IPS DF 4.7 (cell line): ENCODE results near the gene RNU6-9.
"Not testable (repeated sequence)": the region's sequence is repeated elsewhere in the genome, so short reads cannot be mapped to it uniquely, and the experiment has no call there.

Experiments
- DNase-seq: peaks from one replicate; pipeline ENCODE4 v3.0.0-alpha.2; 2013; ENCODE audit warnings: low spot score; ENCODE audit errors: extremely low read depth

RNU6-9 gene

DNA sequence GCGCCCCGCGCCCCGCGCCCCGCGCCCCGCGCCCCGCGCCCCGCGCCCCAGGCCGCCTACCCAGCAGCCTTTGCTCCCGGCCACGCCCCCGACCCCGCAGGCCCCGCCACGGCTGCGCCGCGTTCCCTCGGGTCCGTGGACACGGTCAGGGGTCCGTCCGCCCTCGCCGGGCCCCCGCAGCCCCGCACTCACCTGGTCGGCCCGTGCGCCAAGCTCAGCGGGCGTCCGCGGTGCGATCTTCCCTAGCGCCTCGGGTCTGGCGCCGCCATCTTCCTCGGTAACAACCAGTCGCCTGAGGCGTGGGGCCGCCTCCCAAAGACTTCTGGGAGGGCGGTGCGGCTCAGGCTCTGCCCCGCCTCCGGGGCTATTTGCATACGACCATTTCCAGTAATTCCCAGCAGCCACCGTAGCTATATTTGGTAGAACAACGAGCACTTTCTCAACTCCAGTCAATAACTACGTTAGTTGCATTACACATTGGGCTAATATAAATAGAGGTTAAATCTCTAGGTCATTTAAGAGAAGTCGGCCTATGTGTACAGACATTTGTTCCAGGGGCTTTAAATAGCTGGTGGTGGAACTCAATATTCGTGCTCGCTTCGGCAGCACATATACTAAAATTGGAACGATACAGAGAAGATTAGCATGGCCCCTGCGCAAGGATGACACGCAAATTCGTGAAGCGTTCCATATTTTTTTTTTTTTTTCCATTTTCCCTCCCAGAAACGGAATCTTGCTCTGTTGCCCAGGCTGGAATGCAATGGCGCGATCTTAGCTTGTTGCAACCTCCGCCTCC, at the start of gene RNU6-9, which contains the start of gene MED16:
TSS of gene RNU6-9 (plus strand) at position 591 of the 796 bp plus-strand sequence.
TSS of gene MED16 (minus strand) at position 294 of the 796 bp plus-strand sequence. CDS start 2,056 bp downstream, outside the sequence.
- DNase-seq, result no peak

- DNase-seq, result no peak
Measured at GRCh38 chr19:843836-844545, 49.3 kb upstream of the RNU6-9 start.

DNA sequence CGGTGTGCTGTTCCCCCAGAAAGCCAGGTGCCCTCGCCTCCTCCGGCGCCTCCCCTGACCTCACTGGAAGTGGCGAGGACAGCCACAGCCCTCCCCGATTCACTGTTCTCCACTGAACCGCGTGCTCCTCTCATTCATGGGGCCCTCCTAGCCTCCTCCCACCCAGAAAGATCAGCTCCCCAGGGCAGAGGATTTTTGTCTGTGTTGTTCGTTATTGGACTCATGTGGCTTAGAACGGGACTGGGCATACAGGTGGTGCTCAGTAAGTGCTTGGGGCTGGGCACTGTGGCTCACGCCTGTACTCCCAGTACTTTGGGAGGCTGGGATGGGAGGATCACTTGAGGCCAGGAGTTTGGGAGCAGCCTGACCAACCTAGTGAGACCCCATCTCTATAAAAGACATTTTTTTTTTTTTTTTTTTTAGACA, 48.7 kb upstream of the RNU6-9 start:
- DNase-seq, result no peak

DNA sequence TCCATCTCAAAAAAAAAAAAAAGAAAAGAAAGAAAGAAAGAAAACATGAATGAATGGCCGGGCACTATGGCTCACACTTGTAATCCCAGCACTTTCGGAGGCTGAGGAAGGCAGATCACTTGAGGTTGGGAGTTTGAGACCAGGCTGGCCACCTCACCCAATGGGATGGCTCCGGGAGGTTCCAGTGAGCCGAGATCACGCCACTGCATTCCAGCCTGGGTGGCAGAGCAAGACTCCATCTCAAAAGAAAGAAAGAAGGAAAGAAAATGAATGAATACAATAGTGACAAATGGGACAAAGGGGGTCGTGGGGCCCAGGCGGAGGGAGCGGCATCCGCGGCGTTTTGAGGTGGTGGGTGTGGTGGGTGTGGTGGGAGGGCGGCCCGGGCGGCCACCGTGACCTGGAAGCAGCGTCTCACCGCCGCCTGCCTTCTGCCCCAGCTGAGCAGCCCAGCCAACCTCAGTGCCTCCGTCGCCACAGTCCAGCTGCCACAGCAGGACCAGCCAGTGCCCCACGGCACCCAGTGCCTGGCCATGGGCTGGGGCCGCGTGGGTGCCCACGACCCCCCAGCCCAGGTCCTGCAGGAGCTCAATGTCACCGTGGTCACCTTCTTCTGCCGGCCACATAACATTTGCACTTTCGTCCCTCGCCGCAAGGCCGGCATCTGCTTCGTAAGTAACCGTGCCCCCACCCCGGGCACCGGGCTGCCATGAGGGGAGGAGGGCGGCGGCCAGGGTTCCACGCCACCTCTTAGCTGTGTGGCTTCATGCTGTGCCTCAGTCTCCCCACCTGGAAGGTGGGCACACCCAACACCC, 47.4 kb upstream of the RNU6-9 start:
- no peak for DNase-seq

GRCh38 chr19:848386-848921, 44.8 kb upstream of the RNU6-9 start:
- no peak for DNase-seq

GRCh38 chr19:849195-849594, 44.1 kb upstream of the RNU6-9 start:
- DNase-seq, result not testable (repeated sequence)

DNA sequence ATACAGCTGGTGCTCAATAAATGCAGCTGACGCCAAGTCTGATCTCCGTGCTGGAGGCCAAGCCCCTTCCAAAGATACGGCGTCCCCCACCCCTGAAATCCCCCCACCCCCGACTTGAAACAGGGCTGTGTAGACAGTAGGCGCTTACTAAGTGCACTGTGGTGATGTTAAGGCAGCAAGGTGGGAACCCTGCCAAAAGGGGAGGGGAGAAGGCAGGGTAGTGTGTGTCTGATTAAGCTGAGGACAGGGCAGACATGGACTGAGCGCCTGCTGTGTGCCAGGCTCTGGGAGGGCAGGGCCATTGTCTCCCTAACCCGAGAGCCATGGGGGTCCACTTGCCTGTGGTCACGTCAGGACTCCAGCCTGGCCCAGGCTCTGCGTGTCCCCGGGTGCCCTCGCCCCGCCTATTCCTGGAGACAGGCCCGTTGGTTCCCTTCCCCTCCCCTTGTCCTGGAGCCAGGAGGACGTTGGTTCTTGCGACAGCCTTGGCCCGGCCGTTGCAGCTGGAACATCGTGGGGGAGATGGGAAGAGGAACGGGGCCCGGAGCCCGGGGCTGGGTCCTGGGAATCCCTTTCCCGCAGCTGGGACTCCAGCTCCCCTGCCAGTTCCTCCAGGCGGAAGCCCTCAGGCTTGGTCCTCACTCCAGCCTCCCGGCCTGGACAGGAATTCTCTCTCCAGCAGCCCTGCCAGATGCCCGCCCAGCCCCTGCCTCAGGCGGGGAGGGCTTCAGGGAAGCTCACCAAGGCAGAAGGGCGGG, 42.9 kb upstream of the RNU6-9 start:
- no peak for DNase-seq

GRCh38 chr19:850979-851335, 42.3 kb upstream of the RNU6-9 start:
- no peak for DNase-seq

DNA sequence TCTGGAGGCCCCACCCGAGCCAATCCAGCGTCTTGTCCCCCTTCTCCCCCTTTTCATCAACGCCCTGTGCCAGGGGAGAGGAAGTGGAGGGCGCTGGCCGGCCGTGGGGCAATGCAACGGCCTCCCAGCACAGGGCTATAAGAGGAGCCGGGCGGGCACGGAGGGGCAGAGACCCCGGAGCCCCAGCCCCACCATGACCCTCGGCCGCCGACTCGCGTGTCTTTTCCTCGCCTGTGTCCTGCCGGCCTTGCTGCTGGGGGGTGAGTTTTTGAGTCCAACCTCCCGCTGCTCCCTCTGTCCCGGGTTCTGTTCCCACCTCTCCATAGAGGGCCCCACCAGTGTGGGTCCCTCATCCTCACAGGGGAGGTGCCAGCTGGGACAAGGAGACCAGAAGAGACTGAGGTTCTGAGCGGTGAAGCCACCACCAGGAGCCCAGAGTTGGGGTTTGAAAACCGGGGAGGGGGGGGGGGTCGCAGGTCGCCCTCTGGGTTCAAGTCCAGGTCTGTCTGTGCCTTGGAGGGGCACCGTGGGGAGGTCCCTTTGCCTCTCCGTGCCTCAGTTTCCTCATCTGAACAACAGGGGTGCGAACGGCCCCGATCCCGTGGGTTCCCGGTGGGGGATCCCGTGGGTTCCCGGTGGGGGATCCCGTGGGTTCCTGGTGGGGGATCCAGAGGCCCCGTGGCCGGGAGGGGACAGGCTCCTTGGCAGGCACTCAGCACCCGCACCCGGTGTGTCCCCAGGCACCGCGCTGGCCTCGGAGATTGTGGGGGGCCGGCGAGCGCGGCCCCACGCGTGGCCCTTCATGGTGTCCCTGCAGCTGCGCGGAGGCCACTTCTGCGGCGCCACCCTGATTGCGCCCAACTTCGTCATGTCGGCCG, 40.9 kb upstream of the RNU6-9 start, which contains the start of gene ELANE:
TSS of gene ELANE (plus strand) at position 168 of the 878 bp plus-strand sequence. CDS start at position 194, 26 bp downstream.
- no peak for DNase-seq

GRCh38 chr19:853014-853585, 40.2 kb upstream of the RNU6-9 start:
- DNase-seq, result no peak

DNA sequence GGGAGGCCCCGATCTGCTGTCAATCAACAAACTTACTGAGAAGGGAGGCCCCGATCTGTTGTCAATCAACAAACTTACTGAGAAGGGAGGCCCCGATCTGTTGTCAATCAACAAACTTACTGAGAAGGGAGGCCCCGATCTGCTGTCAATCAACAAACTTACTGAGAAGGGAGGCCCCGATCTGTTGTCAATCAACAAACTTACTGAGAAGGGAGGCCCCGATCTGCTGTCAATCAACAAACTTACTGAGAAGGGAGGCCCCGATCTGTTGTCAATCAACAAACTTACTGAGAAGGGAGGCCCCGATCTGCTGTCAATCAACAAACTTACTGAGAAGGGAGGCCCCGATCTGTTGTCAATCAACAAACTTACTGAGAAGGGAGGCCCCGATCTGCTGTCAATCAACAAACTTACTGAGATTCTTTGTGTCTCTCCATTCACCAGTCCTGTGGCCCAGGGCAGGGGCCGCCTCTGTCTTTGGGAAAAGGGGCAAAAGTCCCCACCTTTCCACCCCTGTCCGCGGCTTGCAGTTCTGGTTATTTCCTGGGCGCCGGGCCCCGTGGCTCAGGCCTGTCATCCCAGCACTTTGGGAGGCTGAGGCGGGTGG, 39.6 kb upstream of the RNU6-9 start:
- DNase-seq, result not testable (repeated sequence)

GRCh38 chr19:854549-854948, 38.7 kb upstream of the RNU6-9 start:
- no peak for DNase-seq

DNA sequence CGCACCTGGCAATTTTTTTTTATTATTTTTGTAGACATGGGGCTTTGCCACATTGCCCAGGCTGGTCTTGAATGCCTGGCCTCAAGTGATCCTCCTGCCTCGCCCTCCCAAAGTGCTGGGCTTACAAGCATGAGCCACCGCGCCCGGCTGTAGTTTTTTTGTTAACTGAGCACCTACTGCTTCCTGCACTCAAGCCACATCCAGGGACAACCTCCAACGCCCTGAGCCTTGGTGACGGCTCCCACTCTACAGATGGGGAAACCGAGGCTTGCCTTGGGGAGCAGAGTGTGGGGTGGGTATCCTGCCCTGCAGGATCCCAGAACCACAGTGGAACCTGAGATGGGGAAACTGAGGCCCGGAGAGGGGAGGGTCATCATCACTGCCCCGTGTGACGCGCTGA, 38.1 kb upstream of the RNU6-9 start:
- no peak for DNase-seq

DNA sequence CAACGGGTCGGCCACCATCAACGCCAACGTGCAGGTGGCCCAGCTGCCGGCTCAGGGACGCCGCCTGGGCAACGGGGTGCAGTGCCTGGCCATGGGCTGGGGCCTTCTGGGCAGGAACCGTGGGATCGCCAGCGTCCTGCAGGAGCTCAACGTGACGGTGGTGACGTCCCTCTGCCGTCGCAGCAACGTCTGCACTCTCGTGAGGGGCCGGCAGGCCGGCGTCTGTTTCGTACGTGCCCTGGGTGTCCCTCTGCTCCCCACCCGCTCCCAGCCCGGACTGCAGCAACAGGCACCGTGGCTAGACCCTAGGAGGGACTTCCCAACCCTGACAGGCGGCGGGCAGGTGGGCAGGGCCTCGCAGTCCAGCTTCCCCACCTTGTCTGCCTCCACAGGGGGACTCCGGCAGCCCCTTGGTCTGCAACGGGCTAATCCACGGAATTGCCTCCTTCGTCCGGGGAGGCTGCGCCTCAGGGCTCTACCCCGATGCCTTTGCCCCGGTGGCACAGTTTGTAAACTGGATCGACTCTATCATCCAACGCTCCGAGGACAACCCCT, 37.6 kb upstream of the RNU6-9 start:
- no peak for DNase-seq

GRCh38 chr19:858284-858683, 35.0 kb upstream of the RNU6-9 start:
- no peak for DNase-seq

- DNase-seq, result no peak
Measured at GRCh38 chr19:858868-859843, 34.1 kb upstream of the RNU6-9 start, which contains the start of gene CFD. CFD (plus strand) TSS chr19:859664; CDS start chr19:859690, 26 bp downstream.

DNA sequence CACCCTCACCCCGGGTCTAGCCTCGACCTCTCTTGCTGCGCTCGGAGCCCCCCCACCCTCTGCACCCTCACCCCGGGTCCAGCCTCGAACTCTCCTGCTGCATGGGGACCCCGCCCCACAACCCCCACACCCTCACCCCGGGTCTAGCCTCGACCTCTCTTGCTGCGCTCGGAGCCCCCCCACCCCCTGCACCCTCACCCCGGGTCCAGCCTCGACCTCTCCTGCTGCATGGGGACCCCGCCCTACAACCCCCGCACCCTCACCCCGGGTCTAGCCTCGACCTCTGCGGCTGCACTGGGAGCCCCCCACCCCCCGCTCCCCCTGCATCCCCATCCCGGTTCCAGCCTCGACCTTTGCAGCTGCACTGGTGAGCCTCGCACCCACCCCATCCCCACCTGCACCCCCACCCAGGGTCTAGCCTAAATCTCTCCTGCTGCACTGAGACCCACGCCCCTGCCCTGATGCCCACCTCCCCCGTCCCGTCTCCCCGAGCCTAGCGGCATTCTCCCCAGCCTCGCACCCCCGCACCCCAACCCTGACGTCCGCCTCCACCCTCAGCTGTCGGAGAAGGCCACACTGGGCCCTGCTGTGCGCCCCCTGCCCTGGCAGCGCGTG, 32.0 kb upstream of the RNU6-9 start:
- DNase-seq, result no peak
